Type B pancreatic cell (in vitro differentiated cells): ENCODE results near the gene EIF4H. TPM values are rescaled to one million over a fixed set of nuclear protein-coding genes. Genes with fewer than 3 reads are reported as not detected.

ENCODE experiments used
- DNase-seq: peaks from one replicate; pipeline ENCODE4 v3.0.0; 2021; ENCODE audit warnings: mixed read lengths; ENCODE audit not compliant: unreplicated experiment; ENCODE audit errors: extremely low spot score
- H3K27ac Mint-ChIP-seq: 2 replicates; pipeline ENCODE4 v1.8.0; 2021; ENCODE audit warnings: mild to moderate bottlenecking, mixed read lengths
- H3K27me3 Mint-ChIP-seq: 2 replicates; pipeline ENCODE4 v1.8.0; 2021; ENCODE audit warnings: mixed read lengths
- H3K36me3 Mint-ChIP-seq: 2 replicates; pipeline ENCODE4 v1.8.0; 2021; ENCODE audit warnings: mixed read lengths
- H3K4me1 Mint-ChIP-seq: one replicate; pipeline ENCODE4 v1.8.0; 2021; ENCODE audit warnings: mixed read lengths; ENCODE audit not compliant: unreplicated experiment
- H3K4me3 Mint-ChIP-seq: 2 replicates; pipeline ENCODE4 v1.8.0; 2021; ENCODE audit warnings: mild to moderate bottlenecking, mixed read lengths
- H3K9me3 Mint-ChIP-seq: 2 replicates; pipeline ENCODE4 v1.8.0; 2021; ENCODE audit warnings: mixed read lengths
- total RNA-seq: library from RNA; stranded (reverse); gene quantifications from 2 replicates; pipeline ENCODE4 v1.2.1, GENCODE V29; 2021; ENCODE audit warnings: low replicate concordance
- TF ChIP-seq, protein P1 (sequence below): fragments of 200-600 bp; sonication (generic); conservative IDR thresholded peaks from 2 replicates; pipeline ENCODE4 v1.5.0; 2021; ENCODE audit warnings: antibody characterized with exemption, mild to moderate bottlenecking

EIF4H gene
- total RNA-seq, 1 donor from 2014 or later, result 251 TPM

- H3K36me3 Mint-ChIP-seq, result no peaks in the 10 kb centered on the region
- H3K27me3 Mint-ChIP-seq, result no peaks in the 10 kb centered on the region
- DNase-seq, result no peak
- H3K4me1 Mint-ChIP-seq, result no peaks in the 10 kb centered on the region
- H3K9me3 Mint-ChIP-seq, result no peaks in the 10 kb centered on the region
- H3K4me3 Mint-ChIP-seq, result no peak overlapping the region
- no peak overlapping the region for H3K27ac Mint-ChIP-seq
- TF ChIP-seq, protein P1, sequence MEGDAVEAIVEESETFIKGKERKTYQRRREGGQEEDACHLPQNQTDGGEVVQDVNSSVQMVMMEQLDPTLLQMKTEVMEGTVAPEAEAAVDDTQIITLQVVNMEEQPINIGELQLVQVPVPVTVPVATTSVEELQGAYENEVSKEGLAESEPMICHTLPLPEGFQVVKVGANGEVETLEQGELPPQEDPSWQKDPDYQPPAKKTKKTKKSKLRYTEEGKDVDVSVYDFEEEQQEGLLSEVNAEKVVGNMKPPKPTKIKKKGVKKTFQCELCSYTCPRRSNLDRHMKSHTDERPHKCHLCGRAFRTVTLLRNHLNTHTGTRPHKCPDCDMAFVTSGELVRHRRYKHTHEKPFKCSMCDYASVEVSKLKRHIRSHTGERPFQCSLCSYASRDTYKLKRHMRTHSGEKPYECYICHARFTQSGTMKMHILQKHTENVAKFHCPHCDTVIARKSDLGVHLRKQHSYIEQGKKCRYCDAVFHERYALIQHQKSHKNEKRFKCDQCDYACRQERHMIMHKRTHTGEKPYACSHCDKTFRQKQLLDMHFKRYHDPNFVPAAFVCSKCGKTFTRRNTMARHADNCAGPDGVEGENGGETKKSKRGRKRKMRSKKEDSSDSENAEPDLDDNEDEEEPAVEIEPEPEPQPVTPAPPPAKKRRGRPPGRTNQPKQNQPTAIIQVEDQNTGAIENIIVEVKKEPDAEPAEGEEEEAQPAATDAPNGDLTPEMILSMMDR, result no peak
These were observed 44.2 kb downstream of the EIF4H start for GRCh38 chr7:74218343-74218698.

GRCh38 chr7:74219416-74219815, 45.3 kb downstream of the EIF4H start:
- H3K27me3 Mint-ChIP-seq, result no peaks in the 10 kb centered on the region
- H3K27ac Mint-ChIP-seq, result no peak overlapping the region
- no peak overlapping the region for H3K4me3 Mint-ChIP-seq
- no peaks in the 10 kb centered on the region for H3K4me1 Mint-ChIP-seq
- no peaks in the 10 kb centered on the region for H3K9me3 Mint-ChIP-seq
- DNase-seq, result no peak
- TF ChIP-seq, protein P1, result no peak
- H3K36me3 Mint-ChIP-seq, result no peaks in the 10 kb centered on the region

GRCh38 chr7:74220229-74220628, 46.1 kb downstream of the EIF4H start:
- TF ChIP-seq, protein P1, result no peak
- no peak for DNase-seq
- no peak overlapping the region for H3K4me3 Mint-ChIP-seq
- H3K27me3 Mint-ChIP-seq, result no peaks in the 10 kb centered on the region
- no peaks in the 10 kb centered on the region for H3K36me3 Mint-ChIP-seq
- H3K27ac Mint-ChIP-seq, result no peak overlapping the region
- H3K9me3 Mint-ChIP-seq, result no peaks in the 10 kb centered on the region
- H3K4me1 Mint-ChIP-seq, result no peaks in the 10 kb centered on the region

DNA sequence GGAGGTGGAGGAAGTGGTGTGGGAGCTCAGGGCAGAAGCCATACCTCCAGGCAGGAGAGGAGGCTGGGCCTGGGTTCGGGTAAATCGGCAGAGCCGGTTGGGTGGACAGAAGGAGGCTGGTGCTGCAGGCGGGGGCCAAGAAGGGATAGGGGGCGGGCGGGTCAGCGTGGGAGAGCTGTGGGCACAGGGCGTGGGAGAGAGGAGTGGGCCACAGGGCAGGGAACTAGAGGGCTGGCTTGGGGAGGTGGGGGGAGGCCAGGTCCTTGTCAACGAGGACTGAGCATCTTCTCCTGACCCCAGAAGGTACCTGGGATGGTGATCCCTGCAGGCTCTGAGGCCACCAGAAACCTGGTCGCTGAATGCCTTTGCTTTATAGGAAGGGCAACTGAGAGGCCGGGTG, 47.6 kb downstream of the EIF4H start:
- H3K4me3 Mint-ChIP-seq, result no peak overlapping the region
- peaks cover 5% of the 10 kb centered on the region for H3K36me3 Mint-ChIP-seq
- no peak for DNase-seq
- TF ChIP-seq, protein P1, result no peak
- no peak overlapping the region for H3K27ac Mint-ChIP-seq
- H3K4me1 Mint-ChIP-seq, result no peaks in the 10 kb centered on the region
- no peaks in the 10 kb centered on the region for H3K9me3 Mint-ChIP-seq
- no peaks in the 10 kb centered on the region for H3K27me3 Mint-ChIP-seq

GRCh38 chr7:74222851-74223710, 48.9 kb downstream of the EIF4H start:
- no peaks in the 10 kb centered on the region for H3K4me1 Mint-ChIP-seq
- no peak for DNase-seq
- TF ChIP-seq, protein P1, result no peak
- H3K4me3 Mint-ChIP-seq, result no peak overlapping the region
- peaks cover 8% of the 10 kb centered on the region for H3K36me3 Mint-ChIP-seq
- H3K9me3 Mint-ChIP-seq, result no peaks in the 10 kb centered on the region
- no peak overlapping the region for H3K27ac Mint-ChIP-seq
- H3K27me3 Mint-ChIP-seq, result no peaks in the 10 kb centered on the region
